Fibroblast of gingiva (primary cell): ENCODE measurements around the gene RPL10.

Experiments
- DNase-seq: peaks from one replicate; pipeline ENCODE4 v3.0.0-alpha.2; 2011; ENCODE audit warnings: low read depth

RPL10 gene

DNA sequence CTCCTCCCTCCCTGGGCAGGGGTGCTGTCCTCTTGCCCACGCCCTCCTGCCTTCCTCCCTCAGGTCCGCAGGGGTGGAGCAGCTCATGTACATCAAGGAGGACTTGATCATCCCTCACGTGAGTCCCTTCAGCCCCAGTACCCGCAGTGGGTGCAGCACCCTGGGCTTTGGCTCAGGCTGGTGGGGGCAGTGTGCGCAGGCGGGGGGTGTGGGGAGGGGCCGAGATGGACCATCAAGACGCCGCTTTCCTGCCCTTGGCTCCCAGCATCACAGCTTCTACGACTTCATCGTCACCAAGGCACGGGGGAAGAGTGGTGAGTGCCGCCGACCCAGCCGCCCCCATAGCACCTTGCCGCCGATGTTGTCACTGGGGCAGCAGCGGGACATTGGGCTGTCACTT is 51.4 kb downstream of the RPL10 start:
- DNase-seq: no peak

DNA sequence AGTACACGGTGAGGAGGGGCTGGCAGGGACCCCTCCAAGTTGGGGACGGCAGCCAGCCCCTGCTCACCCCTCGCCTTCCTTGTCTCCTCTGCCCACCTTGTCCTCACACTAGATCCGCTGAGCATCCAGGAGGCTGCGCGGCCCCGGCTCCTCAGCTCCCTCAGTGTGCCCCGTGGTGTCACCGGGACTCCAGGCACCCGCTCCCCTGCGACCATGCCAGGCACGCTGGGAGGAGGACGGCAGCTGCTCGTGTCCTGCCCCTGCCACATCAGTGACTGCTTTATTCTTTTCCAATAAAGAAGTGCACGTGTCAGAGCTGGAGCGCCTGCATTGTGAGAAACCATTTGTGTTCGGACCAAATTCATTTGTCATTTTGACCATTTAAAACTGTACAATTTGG is 52.1 kb downstream of the RPL10 start:
- DNase-seq: no peak
